H54 (cell line): ENCODE data around the gene AKAP7.
"Not testable (repeated sequence)": the region's sequence is repeated elsewhere in the genome, so short reads cannot be mapped to it uniquely, and the experiment has no call there.

Source experiments
- DNase-seq: peaks from one replicate; pipeline ENCODE4 v3.0.0; 2011; ENCODE audit warnings: low spot score, mixed read lengths; ENCODE audit not compliant: insufficient read length
- FAIRE-seq: peaks from 3 replicates; lab custom pipeline; 2011; peaks lifted over from hg19 to GRCh38; lab: Jason Lieb, UNC
- POLR2A ChIP-seq: IDR thresholded peaks from 2 replicates; pipeline ENCODE4 v1.6.1; 2011; ENCODE audit warnings: low read depth, mild to moderate bottlenecking, low read length

AKAP7 gene

GRCh38 chr6:131292145-131292938 lies 157.1 kb downstream of the AKAP7 start:
- no peak for DNase-seq
- no peak for TF ChIP-seq POLR2A
- FAIRE-seq: no peak

DNA sequence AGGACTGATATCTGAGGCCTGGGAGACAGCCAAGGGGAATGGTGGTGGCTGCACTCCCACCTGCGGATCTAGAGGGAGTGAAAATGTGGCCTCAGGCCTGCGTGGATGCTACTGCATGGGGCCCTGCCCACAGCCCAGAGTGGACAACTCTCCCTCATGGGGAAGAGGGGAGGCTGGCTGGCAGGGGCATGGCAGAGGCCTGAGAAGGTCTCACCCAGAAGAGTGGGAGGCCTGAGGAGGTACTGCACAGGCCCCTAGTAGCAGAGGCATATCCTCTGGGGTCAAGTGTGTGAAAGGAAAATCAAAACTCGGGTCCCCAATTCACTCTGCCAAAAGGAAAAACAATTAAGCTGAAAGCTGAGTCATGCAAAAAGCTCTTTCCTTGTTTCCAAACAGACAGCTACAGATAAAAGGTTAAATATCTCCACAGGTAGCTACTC lies 158.2 kb downstream of the AKAP7 start:
- FAIRE-seq (no peak), DNase-seq (no peak)
- TF ChIP-seq POLR2A: no peak

DNA sequence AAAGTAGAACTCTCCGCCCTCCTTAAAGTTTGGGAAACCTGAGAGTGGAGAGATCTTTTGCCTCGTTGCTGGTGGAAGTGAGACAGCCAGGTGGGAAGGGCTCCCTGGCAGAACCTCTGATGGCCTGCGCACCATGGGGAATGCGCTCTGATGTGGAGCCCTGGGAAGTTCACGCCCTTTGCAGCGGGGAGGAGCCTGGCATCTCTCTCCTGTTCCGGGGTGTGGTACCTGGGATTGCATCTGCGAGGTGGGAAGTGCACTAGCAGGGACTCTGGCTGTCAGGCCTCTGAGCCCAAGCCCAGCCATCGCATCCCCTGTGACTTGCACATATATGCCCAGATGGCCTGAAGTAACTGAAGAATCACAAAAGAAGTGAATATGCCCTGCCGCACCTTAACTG lies 159.8 kb downstream of the AKAP7 start:
- FAIRE-seq (no peak), DNase-seq (no peak)
- TF ChIP-seq POLR2A: no peak

DNA sequence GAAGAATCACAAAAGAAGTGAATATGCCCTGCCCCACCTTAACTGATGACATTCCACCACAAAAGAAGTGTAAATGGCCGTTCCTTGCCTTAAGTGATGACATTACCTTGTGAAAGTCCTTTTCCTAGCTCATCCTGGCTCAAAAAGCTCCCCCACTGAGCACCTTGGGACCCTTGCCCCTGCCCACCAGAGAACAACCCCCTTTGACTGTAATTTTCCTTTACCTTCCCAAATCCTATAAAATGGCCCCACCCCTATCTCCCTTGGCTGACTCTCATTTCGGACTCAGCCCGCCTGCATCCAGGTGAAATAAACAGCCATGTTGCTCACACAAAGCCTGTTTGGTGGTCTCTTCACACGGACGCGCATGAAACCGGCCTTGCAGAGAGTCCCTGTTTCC lies 165.6 kb downstream of the AKAP7 start:
- FAIRE-seq, DNase-seq: not testable (repeated sequence)

GRCh38 chr6:131303338-131303930 lies 168.2 kb downstream of the AKAP7 start:
- FAIRE-seq (no peak), DNase-seq (no peak)
- TF ChIP-seq POLR2A: no peak

- no peak for TF ChIP-seq POLR2A
- DNase-seq (no peak), FAIRE-seq (no peak)
Observed at GRCh38 chr6:131305037-131305850, 170.0 kb downstream of the AKAP7 start.

DNA sequence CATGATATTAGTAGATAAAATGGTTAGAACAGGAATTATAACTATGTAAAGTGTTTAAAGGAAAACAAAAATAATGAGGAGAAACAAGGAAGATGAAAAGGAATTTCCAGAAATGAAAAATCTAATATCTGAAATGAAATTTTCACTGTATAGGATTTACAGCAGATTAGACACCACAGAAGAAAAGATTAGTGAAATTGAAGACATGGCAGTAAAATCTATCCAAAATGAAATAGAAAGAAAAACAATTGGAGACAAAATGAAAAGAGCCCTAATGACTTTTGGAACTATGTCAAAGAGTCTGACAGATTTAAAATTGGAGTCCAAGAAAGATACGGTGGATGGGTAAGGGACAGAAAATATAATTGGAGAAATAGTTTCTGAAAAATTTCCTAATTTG lies 174.2 kb downstream of the AKAP7 start:
- no peak for FAIRE-seq
- DNase-seq: no peak
- TF ChIP-seq POLR2A: no peak

GRCh38 chr6:131314838-131315237 lies 179.6 kb downstream of the AKAP7 start:
- FAIRE-seq (no peak), DNase-seq (no peak)
- no peak for TF ChIP-seq POLR2A

DNA sequence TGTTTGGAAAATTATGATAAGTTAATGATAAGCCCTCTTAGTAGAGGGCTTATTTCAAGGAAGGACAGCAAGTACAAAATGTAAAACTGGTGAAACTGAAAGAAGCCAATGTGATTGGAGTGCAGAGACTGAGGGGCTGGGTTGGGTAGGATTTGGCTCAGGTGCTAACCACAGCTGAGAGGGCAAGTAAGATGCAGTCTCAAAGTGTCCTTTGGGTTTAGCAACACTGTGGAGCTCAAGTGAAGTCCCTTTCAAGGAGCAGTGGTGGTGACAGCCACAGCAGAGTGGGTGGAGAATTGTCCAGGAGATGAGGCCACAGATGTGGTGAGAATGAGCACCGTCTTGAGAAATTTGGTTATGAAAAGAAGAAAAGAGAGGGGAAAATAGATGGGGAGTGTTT lies 181.4 kb downstream of the AKAP7 start:
- DNase-seq (no peak), FAIRE-seq (no peak)
- no peak for TF ChIP-seq POLR2A

DNA sequence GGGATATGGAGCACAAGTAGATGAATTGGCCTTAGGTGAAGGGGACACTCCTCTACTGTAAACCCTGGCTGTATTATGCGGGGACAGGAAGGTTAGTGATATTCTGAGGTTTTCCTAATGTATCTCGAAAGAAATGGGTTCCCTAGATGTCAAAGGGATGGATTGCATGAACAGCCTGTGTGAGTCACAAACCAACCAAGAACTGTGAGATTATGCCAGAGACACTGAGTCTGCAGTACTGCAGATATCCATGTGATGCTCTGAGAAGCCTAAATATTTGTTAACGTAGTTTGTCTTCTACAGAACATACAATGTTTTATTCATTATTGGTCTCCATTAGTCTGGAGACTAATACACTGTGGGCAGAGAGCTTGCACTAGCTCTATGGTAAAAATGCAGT lies 182.2 kb downstream of the AKAP7 start:
- FAIRE-seq (no peak), DNase-seq (no peak)
- TF ChIP-seq POLR2A: no peak

DNA sequence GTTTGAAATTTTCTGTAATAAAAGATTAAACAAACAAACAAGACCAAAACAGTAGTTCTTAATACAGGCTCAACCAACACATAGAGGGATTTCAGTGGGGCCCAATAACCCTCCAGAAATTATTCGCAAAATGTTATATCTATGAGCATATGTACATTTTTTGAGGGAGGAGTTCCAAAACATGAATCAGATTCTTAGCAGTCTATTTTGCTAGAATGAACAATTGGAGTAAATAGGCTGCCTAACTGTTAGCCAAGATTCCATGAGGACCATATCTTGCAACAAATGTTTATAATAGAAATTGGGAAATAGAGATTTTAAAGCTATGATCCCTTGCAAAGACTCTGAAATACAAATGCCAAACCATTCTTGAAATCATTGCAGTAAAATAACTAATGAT lies 186.3 kb downstream of the AKAP7 start:
- FAIRE-seq: no peak
- TF ChIP-seq POLR2A: no peak

DNA sequence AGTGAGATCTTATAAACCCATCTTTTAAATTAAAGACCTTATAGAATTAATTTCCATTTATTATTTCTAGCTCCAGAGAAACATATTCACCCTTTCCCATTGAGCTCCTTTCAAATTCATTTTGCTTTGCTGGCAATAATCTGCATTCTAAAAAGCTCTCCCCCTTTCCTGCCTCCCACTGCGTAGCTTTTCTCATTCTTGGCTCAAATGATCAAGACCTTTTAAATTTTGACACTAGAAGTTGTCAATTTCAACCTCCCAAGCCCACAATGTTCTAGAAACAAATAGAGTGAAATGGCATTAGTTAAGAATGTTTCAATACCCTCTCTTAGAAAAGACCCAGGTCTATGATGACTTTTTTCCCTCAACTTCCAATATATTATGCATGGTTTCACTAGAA lies 186.9 kb downstream of the AKAP7 start:
- no peak for TF ChIP-seq POLR2A
- no peak for DNase-seq
- FAIRE-seq: no peak

More for the DNA sequence above, 186.3 kb downstream of the AKAP7 start:
- no peak for DNase-seq

DNA sequence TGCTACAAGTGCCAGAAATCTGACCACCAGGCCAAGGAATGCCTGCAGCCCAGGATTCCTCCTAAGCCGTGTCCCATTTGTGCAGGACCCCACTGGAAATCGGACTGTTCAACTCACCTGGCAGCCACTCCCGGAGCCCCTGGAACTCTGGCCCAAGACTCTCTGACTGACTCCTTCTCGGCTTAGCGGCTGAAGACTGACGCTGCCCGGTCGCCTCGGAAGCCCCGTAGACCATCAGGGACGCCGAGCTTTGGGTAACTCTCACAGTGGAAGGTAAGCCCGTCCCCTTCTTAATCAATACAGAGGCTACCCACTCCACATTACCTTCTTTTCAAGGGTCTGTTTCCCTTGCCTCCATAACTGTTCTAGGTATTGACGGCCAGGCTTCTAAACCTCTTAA lies 190.4 kb downstream of the AKAP7 start:
- DNase-seq, FAIRE-seq: not testable (repeated sequence)

DNA sequence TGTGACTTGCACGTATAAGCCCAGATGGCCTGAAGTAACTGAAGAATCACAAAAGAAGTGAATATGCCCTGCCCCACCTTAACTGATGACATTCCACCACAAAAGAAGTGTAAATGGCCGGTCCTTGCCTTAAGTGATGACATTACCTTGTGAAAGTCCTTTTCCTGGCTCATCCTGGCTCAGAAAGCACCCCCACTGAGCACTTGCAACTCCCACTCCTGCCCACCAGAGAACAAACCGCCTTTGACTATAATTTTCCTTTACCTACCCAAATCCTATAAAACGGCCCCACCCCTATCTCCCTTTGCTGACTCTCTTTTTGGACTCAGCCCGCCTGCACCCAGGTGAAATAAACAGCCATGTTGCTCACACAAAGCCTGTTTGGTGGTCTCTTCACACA lies 193.5 kb downstream of the AKAP7 start:
- not testable (repeated sequence) for FAIRE-seq, DNase-seq
